Psoas muscle (tissue), 8 donors: ENCODE measurements around the gene FGR. TPM values are rescaled to one million over a fixed set of nuclear protein-coding genes. Genes with fewer than 3 reads are reported as not detected.

Experiments used
- ATAC-seq, 4 donors: fragments of 200-7000 bp; cut with Tn5 transposase; one replicate each; pipeline ENCODE4 v1.9.1; 2020; ENCODE audit warnings: moderate library complexity in 3 of 4, mild to moderate bottlenecking in 2 of 4
- DNase-seq, 2 donors: peaks; one replicate each; pipeline ENCODE4 v3.0.0-alpha.2; 2020
- H3K27ac ChIP-seq: fragments of 200-600 bp; one replicate; pipeline ENCODE4 v1.8.0; 2022
- H3K27me3 ChIP-seq, 3 donors: fragments of 200-600 bp in 1 of 3; one replicate each; pipeline versions ENCODE4 v1.6.1 to v1.8.0; 2013 to 2022; ENCODE audit warnings: low read length in 2 of 3, mild to moderate bottlenecking in 2 of 3, moderate library complexity in 1 of 3; ENCODE audit not compliant: insufficient read depth in 3 of 3
- H3K36me3 ChIP-seq, 2 donors: fragments of 200-600 bp in 1 of 2; one replicate each; pipeline versions ENCODE4 v1.6.1 to v1.8.0; 2013 to 2022; ENCODE audit warnings: low read depth in 1 of 2, mild to moderate bottlenecking in 1 of 2, moderate library complexity in 1 of 2; ENCODE audit not compliant: insufficient read depth in 1 of 2
- H3K4me1 ChIP-seq: fragments of 200-600 bp; one replicate; pipeline ENCODE4 v1.8.0; 2022
- H3K4me3 ChIP-seq: fragments of 200-600 bp; one replicate; pipeline ENCODE4 v1.8.0; 2022; ENCODE audit warnings: mild to moderate bottlenecking
- H3K9me3 ChIP-seq: fragments of 200-600 bp; one replicate; pipeline ENCODE4 v1.8.0; 2022
- CTCF ChIP-seq: fragments of 200-600 bp; IDR thresholded peaks from one replicate; pipeline ENCODE4 v1.8.0; 2022; ENCODE audit warnings: antibody characterized with exemption
- WGBS, 3 donors: extraction: QIAGEN DNeasy Blood & Tissue Kit; methylation state at CpG; one replicate each; pipeline versions ENCODE4 v1.1.6 to v1.1.7; 2013; 5-methylcytosine and 5-hydroxymethylcytosine counted together
- intact Hi-C, 2 donors: fragments of 100-400 bp; cut with DNase I; formaldehyde crosslinking; loops; one replicate each; pipeline versions ENCODE4 v1.11.0 to v1.14.2; 2022
- polyA plus RNA-seq, 3 donors: library from polyadenylated mRNA; stranded (reverse); fragments of 200-250 nt; gene quantifications; one replicate each; pipeline ENCODE4 v1.2.3, GENCODE V29; 2013
- total RNA-seq, 4 donors: library from RNA; stranded (reverse); fragmentation: NEBNext Ultra II Directional in 2 of 4; extraction: Animal tissue kit (Norgen Biotek cat#: 25700) in 2 of 4; gene quantifications; one replicate each; pipeline versions ENCODE4 v1.2.1 to v1.2.4, GENCODE V29; 2021 to 2023
- donor health status: healthy with polysubstance abuse.
- donor health status: DM: no; HTN: no; CAD: no; lungs with moderate emphysema.
- donor health status: Bipolar disorder and iron deficiency.
- donor health status: healthy.
- donor health status: DM: yes; HTN: yes; CAD: no.
- donor health status: DM: no; HTN: no; CAD: no.
- donor health status: DM: no; HTN: no; CAD: no.
- donor health status: DM: yes; HTN: yes; CAD: no.

Gene FGR
- total and polyA plus RNA-seq, 7 donors = 1.3 to 3.8 (median 2.8) TPM

- no peaks in the 10 kb centered on the region for H3K9me3 ChIP-seq
- no peaks in the 10 kb centered on the region for H3K27me3 ChIP-seq
- WGBS, 3 donors = 80 to 86% (median 84%) methylated on average over 14 of the region's 14 CpGs
- TF ChIP-seq CTCF = no peak
- DNase-seq (no peak), ATAC-seq (no peak)
- no peaks in the 10 kb centered on the region for H3K36me3 ChIP-seq
- intact Hi-C loops = no loop called here
- H3K27ac ChIP-seq = no peak overlapping the region
- no peak overlapping the region for H3K4me3 ChIP-seq
- no peaks in the 10 kb centered on the region for H3K4me1 ChIP-seq
These were observed 16.5 kb downstream of the FGR start for GRCh38 chr1:27618341-27619082.

DNA sequence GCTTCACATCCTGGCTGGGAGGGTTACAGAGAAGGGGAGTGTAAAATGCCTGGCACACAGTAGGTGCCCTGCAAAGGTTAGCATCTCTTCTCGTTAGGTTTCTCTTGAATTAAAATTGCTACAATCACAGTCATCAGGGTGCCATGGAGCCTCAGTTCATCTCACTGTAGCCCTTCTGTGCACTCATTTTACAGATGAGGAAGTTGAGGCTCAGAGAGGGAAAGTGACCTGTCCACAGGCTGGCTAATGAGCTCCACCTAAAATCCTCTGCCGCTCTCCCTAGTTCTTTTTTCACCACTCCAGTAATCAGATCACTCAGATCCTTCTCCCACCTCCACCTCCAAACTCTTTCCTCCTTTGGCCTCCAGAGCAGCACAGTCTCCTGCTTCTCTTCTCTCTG lies 17.6 kb downstream of the FGR start:
- no peaks in the 10 kb centered on the region for H3K27me3 ChIP-seq
- H3K4me1 ChIP-seq = no peaks in the 10 kb centered on the region
- H3K4me3 ChIP-seq = no peak overlapping the region
- no peaks in the 10 kb centered on the region for H3K36me3 ChIP-seq
- WGBS, 3 donors = 82 to 92% (median 92%) methylated on average over 2 of the region's 2 CpGs
- ATAC-seq (no peak), DNase-seq (no peak)
- no peaks in the 10 kb centered on the region for H3K9me3 ChIP-seq
- intact Hi-C loops = no loop called here
- H3K27ac ChIP-seq = no peak overlapping the region
- TF ChIP-seq CTCF = no peak

GRCh38 chr1:27616441-27616840 lies 18.5 kb downstream of the FGR start:
- Histone ChIP-seq H3K9me3 (no peaks in the 10 kb centered on the region), H3K4me3 (no peak overlapping the region), H3K4me1 (no peaks in the 10 kb centered on the region), H3K27me3 (no peaks in the 10 kb centered on the region), H3K27ac (no peak overlapping the region), H3K36me3 (no peaks in the 10 kb centered on the region)
- TF ChIP-seq CTCF = no peak
- ATAC-seq (no peak), DNase-seq (no peak)
- intact Hi-C loops = no loop called here
- 83 to 100% (median 99%) methylated on average over 2 of the region's 2 CpGs for WGBS, 3 donors

- H3K36me3 ChIP-seq = no peaks in the 10 kb centered on the region
- H3K27me3 ChIP-seq = no peaks in the 10 kb centered on the region
- H3K9me3 ChIP-seq = no peaks in the 10 kb centered on the region
- intact Hi-C loops = no loop called here
- no peak overlapping the region for H3K27ac ChIP-seq
- DNase-seq = no peak
- H3K4me1 ChIP-seq = no peaks in the 10 kb centered on the region
- ATAC-seq = no peak
- TF ChIP-seq CTCF = no peak
- 67 to 74% (median 67%) methylated on average over 41 of the region's 41 CpGs for WGBS, 3 donors
- H3K4me3 ChIP-seq = no peak overlapping the region
These were observed 19.4 kb downstream of the FGR start for GRCh38 chr1:27615346-27616192.
